ENCODE results near the gene MAP3K5. TPM values are rescaled to one million over a fixed set of nuclear protein-coding genes. Genes with fewer than 3 reads are reported as not detected.

MAP3K5 gene
- total and polyA plus RNA-seq, 2 of the 8 experiments (the other 6 are each of a cell fraction or from before 2014, with no cell fraction given): 0.63 to 2.6 TPM

GRCh38 chr6:136614994-136615393 lies 177.3 kb downstream of the MAP3K5 start (continued):
- TF ChIP-seq NRF1 (IDR thresholded peaks at IDR 0.05; ENCODE audit: low read depth, low read length): no peak

All from H1 (cell line).